K562 (cell line): ENCODE results near the gene CD93. TPM values are rescaled to one million over a fixed set of nuclear protein-coding genes. Genes with fewer than 3 reads are reported as not detected.

Experiments
- ATAC-seq: fragments of 200-7000 bp; cut with Tn5 transposase; 3 replicates; pipeline ENCODE4 v1.9.1; 2020; ENCODE audit warnings: moderate library complexity
- BruUV-seq: library from RNA; stranded (reverse); fragments of 400-500 nt; replicated peaks from 2 replicates; lab custom pipeline; 2021; lab: Mats Ljungman, UMichigan
- CTCF ChIA-PET: fragments of 300-600 bp; formaldehyde crosslinking; extraction: SDS; loops from one replicate; lab custom pipeline; 2021; ENCODE audit warnings: low intra/inter-chr PET ratio; lab: Yijun Ruan, JAX
- POLR2A ChIA-PET: fragments of 300-600, 350-650 bp; sonication (Branson Sonifier 250); formaldehyde crosslinking; extraction: SDS; loops from one replicate; lab custom pipeline; 2021; ENCODE audit warnings: antibody characterized with exemption, inconsistent platforms; lab: Yijun Ruan, JAX
- DNase-seq, 4 experiments: peaks; one replicate each; pipeline versions ENCODE4 v3.0.0 to v3.0.0-alpha.2; 2011 to 2018; ENCODE audit warnings: low spot score in 3 of 4, mixed read lengths in 3 of 4; ENCODE audit errors: extremely low read depth in 1 of 4
- FAIRE-seq: peaks from 2 replicates; lab custom pipeline; 2011; peaks lifted over from hg19 to GRCh38; lab: Jason Lieb, UNC
- H2AFZ ChIP-seq: 2 replicates; pipeline ENCODE4 v1.6.0; 2011; ENCODE audit warnings: low read depth, low read length, control low read depth, inconsistent platforms
- H3K27ac ChIP-seq: fragments of 200-600 bp; 3 replicates; pipeline ENCODE4 v1.8.0; 2011; ENCODE audit warnings: low read depth, mild to moderate bottlenecking, control low read depth, inconsistent platforms, low read length, moderate library complexity, mixed read lengths; ENCODE audit errors: extremely low read depth
- H3K27me3 ChIP-seq, 2 experiments: fragments of 300-600 bp in 1 of 2; 2 replicates in 1 of 2; 3 replicates in 1 of 2; pipeline versions ENCODE4 v1.6.0 to v1.8.0; 2011; ENCODE audit warnings: inconsistent platforms in 2 of 2, low read length in 2 of 2, mild to moderate bottlenecking in 1 of 2, mixed read lengths in 1 of 2, moderate library complexity in 1 of 2; ENCODE audit not compliant: control insufficient read depth in 2 of 2, insufficient read depth in 2 of 2
- H3K36me3 ChIP-seq: fragments of 300-600 bp; 3 replicates; pipeline ENCODE4 v1.8.0; 2011; ENCODE audit warnings: mild to moderate bottlenecking, low read length, inconsistent platforms; ENCODE audit not compliant: control insufficient read depth, insufficient read depth
- H3K4me1 ChIP-seq, 2 experiments: fragments of 200-600 bp in 1 of 2; replicated peaks in 1 of 2; 2 replicates in 1 of 2; 3 replicates in 1 of 2; pipeline versions ENCODE4 v1.5.1 to v1.8.0; 2011; ENCODE audit warnings: inconsistent platforms in 2 of 2, low read length in 2 of 2, mild to moderate bottlenecking in 1 of 2, mixed read lengths in 1 of 2, moderate library complexity in 1 of 2; ENCODE audit not compliant: control insufficient read depth in 2 of 2, insufficient read depth in 2 of 2
- H3K4me2 ChIP-seq: 2 replicates; pipeline ENCODE4 v1.6.1; 2011; ENCODE audit warnings: low read length, control low read depth, inconsistent platforms, mixed read lengths; ENCODE audit not compliant: insufficient read depth
- H3K4me3 ChIP-seq: fragments of 200-600 bp; sonication (generic), shearing (Covaris generic); 2 replicates; pipeline ENCODE4 v1.5.1; 2016; ENCODE audit warnings: control low read depth, inconsistent platforms
- H3K79me2 ChIP-seq: fragments of 200-600 bp; 3 replicates; pipeline ENCODE4 v1.8.0; 2011; ENCODE audit warnings: low read length, inconsistent platforms; ENCODE audit not compliant: control insufficient read depth, insufficient read depth
- H3K9ac ChIP-seq, 2 experiments: 2 replicates each; pipeline versions ENCODE4 v1.6.0 to v1.6.1; 2011; ENCODE audit warnings: low read depth in 2 of 2, low read length in 2 of 2, control low read depth in 1 of 2, inconsistent platforms in 1 of 2, mild to moderate bottlenecking in 1 of 2, mixed read lengths in 1 of 2; ENCODE audit not compliant: insufficient read depth in 1 of 2
- H3K9me1 ChIP-seq: one replicate; pipeline ENCODE4 v1.6.0; 2011; ENCODE audit warnings: inconsistent platforms, mild to moderate bottlenecking, low read length, moderate library complexity; ENCODE audit not compliant: control insufficient read depth, insufficient read depth
- H3K9me3 ChIP-seq: replicated peaks from 2 replicates; pipeline ENCODE4 v1.5.1; 2011; ENCODE audit warnings: low read depth, low read length, inconsistent platforms; ENCODE audit not compliant: control insufficient read depth, insufficient read depth
- H4K20me1 ChIP-seq: replicated peaks from 2 replicates; pipeline ENCODE4 v1.6.1; 2011; ENCODE audit warnings: low read length, inconsistent platforms, mixed read lengths; ENCODE audit not compliant: control insufficient read depth, insufficient read depth
- CREB3 ChIP-seq: fragments of 450-650 bp; conservative IDR thresholded peaks from 2 replicates; pipeline ENCODE4 v1.6.1; 2016; ENCODE audit warnings: missing genetic modification characterization, low read depth, mild to moderate bottlenecking, missing compliant biosample characterization, moderate library complexity
- RFX1 ChIP-seq: fragments of 450-650 bp; IDR thresholded peaks from 2 replicates; pipeline ENCODE4 v1.6.1; 2016; ENCODE audit warnings: mild to moderate bottlenecking, moderate library complexity
- SPI1 ChIP-seq: IDR thresholded peaks from 2 replicates; pipeline ENCODE4 v1.6.1; 2011; ENCODE audit warnings: low read depth, low read length, control low read depth, borderline replicate concordance
- TCF7L2 ChIP-seq: fragments of 150-350 bp; IDR thresholded peaks from 2 replicates; pipeline ENCODE4 v1.6.1; 2016; ENCODE audit warnings: low read depth, mild to moderate bottlenecking, low read length, moderate library complexity
- ZNF175 ChIP-seq: fragments of 200-800 bp; sonication (Bioruptor generic); IDR thresholded peaks from 2 replicates; pipeline ENCODE4 v1.6.1; 2016; ENCODE audit warnings: low read depth, mild to moderate bottlenecking, missing genetic modification characterization, missing compliant biosample characterization
- WGBS: fragments of 100-300 bp; shearing (Covaris generic); methylation state at CpG from one replicate; pipeline ENCODE4 v1.1.6; 2016; ENCODE audit warnings: low coverage, mixed read lengths; ENCODE audit not compliant: insufficient coverage; ENCODE audit errors: missing lambda C conversion rate; 5-methylcytosine and 5-hydroxymethylcytosine counted together
- in situ Hi-C: fragments of 300-500 bp; cut with MboI; formaldehyde crosslinking; loops from 4 replicates; pipeline ENCODE4 v1.15.0; 2018; ENCODE audit warnings: inconsistent platforms, mixed read lengths
- intact Hi-C: fragments of 100-400 bp; cut with micrococcal nuclease; formaldehyde crosslinking; loops from 2 replicates; pipeline ENCODE4 v1.14.2; 2022
- polyA plus RNA-seq, 8 experiments: library from polyadenylated mRNA; depleted of rRNA in 4 of 8; stranded (reverse) in 5 of 8; unstranded in 3 of 8; fragments of >200 nt; fragmentation: Nextera tagmentation in 2 of 8; fragmentation: Illumina TruSeq in 1 of 8; extraction: Ambion mirVana in 2 of 8; extraction: Trizol in 1 of 8; gene quantifications; 2 replicates each; pipeline versions ENCODE4 v1.2.1 to v1.2.3, GENCODE V29; 2011 to 2014; ENCODE audit warnings: inconsistent platforms in 1 of 8, missing spikeins in 1 of 8
- total RNA-seq, 7 experiments: library from RNA; depleted of rRNA in 6 of 7; stranded (reverse); fragments of >200 nt in 6 of 7; fragmentation: Illumina TruSeq in 2 of 7; extraction: Trizol in 2 of 7; gene quantifications; 2 replicates each; pipeline versions ENCODE4 v1.2.1 to v1.2.3, GENCODE V29; 2011 to 2021; ENCODE audit warnings: low replicate concordance in 1 of 7

Gene CD93
- total and polyA plus RNA-seq, 9 of the 15 experiments (the other 6 are each of a cell fraction or from before 2014, with no cell fraction given), result 0.03 to 0.20 (median 0.05) TPM

GRCh38 chr20:23123886-23124285 lies 37.8 kb upstream of the CD93 start:
- Histone ChIP-seq H3K27ac (no peak overlapping the region), H3K4me3 (no peak overlapping the region), H3K79me2 (no peaks in the 10 kb centered on the region), H3K4me1 (peaks cover 28 to 69% of the 10 kb centered on the region in 2 experiments), H3K27me3 (no peaks in the 10 kb centered on the region), H3K9me1 (no peaks in the 10 kb centered on the region), H2AFZ (no peak overlapping the region), H4K20me1 (no peaks in the 10 kb centered on the region), H3K9me3 (no peaks in the 10 kb centered on the region), H3K4me2 (no peak overlapping the region), H3K9ac (no peak overlapping the region), H3K36me3 (no peaks in the 10 kb centered on the region)
- intact Hi-C loops (no loop called here), in situ Hi-C loops (no loop called here)
- ChIA-PET CTCF (no interaction called here), POLR2A (interaction anchor here (0.5 to 0.6 kb wide), 3 partner anchors 21 to 54 kb away, joined by 3 to 5 read pairs (median 4); no protein-coding TSS in a partner anchor)
- DNase-seq (no peak), ATAC-seq (no peak), FAIRE-seq (no peak)
- 79% methylated on average over 6 of the region's 10 CpGs for WGBS
- TF ChIP-seq ZNF175 (CRISPR knock-in tag) (no peak), TCF7L2 (no peak), CREB3 (tag) (no peak), SPI1 (no peak), RFX1 (no peak)
- BruUV-seq, result no TSS peak
